ENCODE measurements around the gene SRC. TPM values are rescaled to one million over a fixed set of nuclear protein-coding genes. Genes with fewer than 3 reads are reported as not detected.

SRC gene
- total and polyA plus RNA-seq, 2 donors (not counting 3 experiments of a cell fraction or from before 2014, with no cell fraction given): 22.6 to 29.4 TPM

- intact Hi-C loops (cut with micrococcal nuclease): no loop called here
- no peaks in the 10 kb centered on the region for H3K27me3 ChIP-seq (ENCODE audit: control insufficient read depth in 2 of 2, insufficient read depth in 2 of 2, low read length in 2 of 2)
- BruUV-seq (replicated peaks): no TSS peak
- H3K36me3 ChIP-seq (ENCODE audit: control insufficient read depth in 2 of 2, extremely low read depth in 1 of 2, insufficient read depth in 2 of 2, low read length in 2 of 2): no peaks in the 10 kb centered on the region
- no peaks in the 10 kb centered on the region for H3K79me2 ChIP-seq (ENCODE audit: control insufficient read depth, insufficient read depth, low read length)
- ChIA-PET CTCF (interaction anchor here (1.9 kb wide), 1 partner anchor 51 kb away, joined by 7 read pairs; no protein-coding TSS in a partner anchor), POLR2A (no interaction called here)
- H3K4me1 ChIP-seq (ENCODE audit: control insufficient read depth, extremely low read depth, insufficient read depth, low read length): no peaks in the 10 kb centered on the region
- FAIRE-seq: no peak
- no peaks in the 10 kb centered on the region for H3K9me3 ChIP-seq (replicated peaks; ENCODE audit: control insufficient read depth, insufficient read depth, low read length)
- no peak overlapping the region for H3K4me3 ChIP-seq (replicated peaks in 1 of 3; ENCODE audit: insufficient read depth in 1 of 3, low read depth in 1 of 3, low read length in 3 of 3)
- no peaks in the 10 kb centered on the region for H4K20me1 ChIP-seq (replicated peaks; ENCODE audit: control insufficient read depth, extremely low read depth, insufficient read depth, low read length)
- no peak overlapping the region for H3K9ac ChIP-seq (replicated peaks; ENCODE audit: extremely low read depth, insufficient read depth, low read length)
- dilution Hi-C loops (cut with MboI; ENCODE audit: extremely low pct_ligation_motif_present, low sequenced_read_pairs): no loop called here
- H3K27ac ChIP-seq (ENCODE audit: insufficient read depth, low read depth, low read length): no peak overlapping the region
- TF ChIP-seq CTCF (IDR thresholded peaks at IDR 0.05; ENCODE audit: extremely low read depth in 1 of 2, insufficient read depth in 1 of 2, low read depth in 1 of 2, low read length in 2 of 2): no peak
- no peak for TF ChIP-seq EZH2 (IDR thresholded peaks at IDR 0.05; ENCODE audit: borderline replicate concordance, low read depth, low read length, severe bottlenecking)
- no peak for TF ChIP-seq MYC (IDR thresholded peaks at IDR 0.05; ENCODE audit: low read depth, low read length)
- TF ChIP-seq MAX (IDR thresholded peaks at IDR 0.05; ENCODE audit: insufficient read depth, insufficient read length): no peak
- no peak for TF ChIP-seq GATA2 (IDR thresholded peaks at IDR 0.05; ENCODE audit: insufficient read depth, insufficient read length, low read depth, low read length)
- no peak for TF ChIP-seq JUN (IDR thresholded peaks at IDR 0.05; ENCODE audit: borderline replicate concordance, insufficient read depth, insufficient read length, low read depth)
- no peak for TF ChIP-seq POLR2A (IDR thresholded peaks at IDR 0.05; ENCODE audit: low read depth, low read length)
- TF ChIP-seq FOS (IDR thresholded peaks at IDR 0.05; ENCODE audit: borderline replicate concordance, insufficient read depth, low read length): no peak
- no peak overlapping the region for H2AFZ ChIP-seq (ENCODE audit: low read depth, low read length)
- H3K9me1 ChIP-seq (replicated peaks; ENCODE audit: control insufficient read depth, extremely low read depth, insufficient read depth, low read length): no peaks in the 10 kb centered on the region
- no peak overlapping the region for H3K4me2 ChIP-seq (ENCODE audit: insufficient read depth, low read length)
- no peak for DNase-seq (ENCODE audit: low read depth, low spot score)
Measured at GRCh38 chr20:37328149-37328945, 17.6 kb upstream of the SRC start.

Measured in endothelial cell of umbilical vein (primary cell).